ENCODE measurements around the gene CEACAM19. TPM values are rescaled to one million over a fixed set of nuclear protein-coding genes. Genes with fewer than 3 reads are reported as not detected.

The CEACAM19 gene
- total and polyA plus RNA-seq, 10 of the 15 experiments (the other 5 are each of a cell fraction or from before 2014, with no cell fraction given): 0.13 to 0.31 (median 0.17) TPM; not detected in 4

DNA sequence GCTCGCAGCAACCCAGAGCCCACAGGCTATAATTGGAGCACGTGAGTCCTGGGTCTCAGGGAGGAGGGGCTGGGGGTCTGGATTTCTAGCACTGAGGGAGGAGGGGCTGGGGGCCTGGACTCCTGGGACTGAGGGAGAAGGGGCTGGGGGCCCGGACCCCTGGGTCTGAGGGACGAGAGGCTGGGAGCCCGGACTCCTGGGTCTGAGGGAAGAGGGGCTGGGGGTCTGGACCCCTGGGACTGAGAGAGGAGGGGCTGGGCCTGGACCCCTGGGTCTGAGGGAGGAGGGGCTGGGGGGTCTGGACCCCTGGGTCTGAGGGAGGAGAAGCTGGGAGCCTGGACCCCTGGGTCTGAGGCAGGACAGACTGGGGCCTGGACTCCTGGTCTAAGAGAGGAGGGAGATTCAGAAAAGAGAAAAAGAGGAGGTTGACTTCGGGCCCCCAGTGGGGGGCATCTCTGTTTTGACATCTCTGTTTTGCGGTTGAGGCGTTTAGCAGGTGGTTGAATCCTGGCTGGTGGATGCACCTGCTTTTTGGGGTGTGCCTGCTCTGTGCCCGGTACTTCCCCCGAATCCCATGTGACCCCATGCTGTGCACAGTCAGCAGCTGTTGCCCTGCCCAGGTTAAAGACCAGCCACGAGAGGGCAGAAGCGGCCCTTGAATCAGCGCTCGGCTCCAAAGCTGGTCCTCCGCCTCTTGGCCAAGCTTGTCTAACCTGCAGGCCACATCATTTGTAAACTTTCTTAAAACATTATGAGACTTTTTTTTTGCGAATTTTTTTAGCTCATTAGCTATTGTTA is 17.1 kb upstream of the CEACAM19 start (continued):
- TF ChIP-seq REST (IDR thresholded peaks at IDR 0.05; ENCODE audit: low read depth, low read length) (no peak), MYB (IDR thresholded peaks at IDR 0.05; ENCODE audit: borderline replicate concordance, low read depth, low read length) (no peak), ZNF217 (IDR thresholded peaks at IDR 0.05) (no peak), MTA2 (IDR thresholded peaks at IDR 0.05; ENCODE audit: low read depth) (no peak), KAT2A (conservative IDR thresholded peaks at IDR 0.05; ENCODE audit: control insufficient read depth, low read depth, low read length) (no peak), NFIC (IDR thresholded peaks at IDR 0.05; ENCODE audit: low read depth, low read length) (no peak), EZH2 (IDR thresholded peaks at IDR 0.05; ENCODE audit: borderline replicate concordance, control insufficient read depth, low read depth, low read length) (no peak), BHLHE40 (IDR thresholded peaks at IDR 0.05; ENCODE audit: borderline replicate concordance in 1 of 2, low read depth in 2 of 2, low read length in 1 of 2) (peak; percentile 8 to 35; a peak in 1 of 4 replicates), RELA (IDR thresholded peaks at IDR 0.05; ENCODE audit: borderline replicate concordance, partially characterized antibody) (no peak), USF2 (IDR thresholded peaks at IDR 0.05; ENCODE audit: borderline replicate concordance, low read depth, low read length) (peak; percentile 61), YY1 (IDR thresholded peaks at IDR 0.05; ENCODE audit: low read depth, low read length) (peak; percentile 54; the same call in 1 of the 2 replicates), ZNF384 (IDR thresholded peaks at IDR 0.05; ENCODE audit: borderline replicate concordance, low read depth, low read length) (no peak), PML (IDR thresholded peaks at IDR 0.05; ENCODE audit: low read length) (no peak)
